Muscle of back (tissue), 11 donors: ENCODE measurements around the gene IGLL1. TPM values are rescaled to one million over a fixed set of nuclear protein-coding genes. Genes with fewer than 3 reads are reported as not detected.
"Not testable (repeated sequence)": the region's sequence is repeated elsewhere in the genome, so short reads cannot be mapped to it uniquely, and the experiment has no call there.

Experiments
- DNase-seq, 3 donors: peaks; one replicate each; pipeline versions ENCODE4 v3.0.0 to v3.0.0-alpha.2; 2013
- polyA plus RNA-seq, 10 donors: library from polyadenylated mRNA; unstranded; fragments of 120-200 nt; gene quantifications; one replicate each; pipeline ENCODE4 v1.2.1, GENCODE V29; 2013; ENCODE audit not compliant: insufficient read length in 10 of 10

The IGLL1 gene
- polyA plus RNA-seq, 10 donors = 0.23 to 0.95 (median 0.84) TPM; not detected in 1

- DNase-seq = no peak
Observed at GRCh38 chr22:23564276-23564675, 15.8 kb downstream of the IGLL1 start.

DNA sequence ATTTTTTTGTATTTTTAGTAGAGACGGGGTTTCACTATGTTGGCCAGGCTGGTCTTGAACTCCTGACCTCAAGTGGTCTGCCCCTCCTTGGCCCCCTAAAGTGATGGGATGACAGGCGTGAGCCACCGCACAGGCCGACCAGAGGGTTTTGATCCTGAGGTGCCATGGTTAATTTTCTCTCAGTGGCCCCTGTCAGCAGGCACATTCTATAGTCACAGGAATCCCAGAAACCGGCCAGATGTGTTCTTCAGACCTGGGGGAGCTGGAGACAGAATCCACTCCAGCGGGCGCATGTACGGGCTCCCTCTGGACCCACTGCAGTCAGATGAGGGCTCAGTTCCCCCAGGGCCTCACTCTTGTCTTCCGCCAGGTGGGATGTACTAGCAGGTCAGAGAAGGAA, 17.0 kb downstream of the IGLL1 start:
- no peak for DNase-seq

DNA sequence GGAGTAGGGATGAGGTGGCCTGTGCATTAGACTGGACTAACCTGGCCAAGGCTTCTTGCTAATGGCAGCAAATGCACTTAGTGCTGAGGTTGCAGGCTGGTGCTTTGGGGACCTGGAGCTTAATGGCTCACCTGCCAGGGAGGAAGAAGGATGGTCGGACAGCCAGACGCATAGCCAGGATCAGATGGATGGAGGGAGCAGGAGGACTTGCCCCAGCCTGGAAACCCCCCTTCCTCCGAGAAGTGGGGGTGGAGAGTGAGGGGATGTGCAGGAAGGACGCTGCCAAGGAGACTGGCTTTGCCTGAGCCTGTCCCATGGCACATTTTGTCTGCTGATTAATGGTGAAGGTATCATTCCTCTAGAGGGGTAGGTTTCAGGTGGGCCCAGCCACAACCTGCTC, 17.9 kb downstream of the IGLL1 start:
- no peak for DNase-seq

- DNase-seq = not testable (repeated sequence)
Observed at GRCh38 chr22:23561025-23561510, 19.0 kb downstream of the IGLL1 start.

DNA sequence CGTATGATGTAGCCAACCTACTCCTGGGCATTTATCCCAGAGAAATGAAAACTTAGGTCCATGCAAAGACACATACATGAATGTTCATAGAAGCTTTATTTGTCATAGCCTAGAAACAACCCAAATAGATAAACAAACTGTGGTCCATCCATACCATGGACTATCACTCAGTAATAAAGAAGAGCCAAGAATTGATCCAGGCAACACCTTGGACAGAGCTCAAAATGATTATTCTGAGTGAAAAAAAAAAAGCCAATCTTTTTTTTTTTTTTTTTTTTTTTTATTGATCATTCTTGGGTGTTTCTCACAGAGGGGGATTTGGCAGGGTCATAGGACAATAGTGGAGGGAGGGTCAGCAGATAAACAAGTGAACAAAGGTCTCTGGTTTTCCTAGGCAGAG, 19.9 kb downstream of the IGLL1 start:
- DNase-seq = not testable (repeated sequence)

DNA sequence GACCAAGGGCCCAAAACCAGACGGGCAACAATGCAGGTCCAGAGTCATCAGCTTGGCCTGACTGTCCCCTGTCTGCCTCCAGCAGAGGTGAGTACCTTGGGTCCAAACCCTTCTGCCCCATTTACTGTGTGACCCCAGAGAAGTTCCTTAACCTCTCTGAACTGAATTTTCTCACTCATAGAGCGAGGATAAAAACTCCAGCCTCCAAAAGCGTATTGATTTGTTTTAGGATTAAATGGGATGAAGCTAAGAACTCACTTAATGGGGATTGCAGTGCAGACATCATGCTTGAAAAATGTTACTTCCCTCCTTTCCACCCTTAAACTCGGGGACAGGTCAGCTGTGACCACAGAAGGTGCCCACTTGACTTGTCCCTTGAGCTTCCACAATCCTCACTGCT, 22.6 kb downstream of the IGLL1 start:
- DNase-seq = no peak

DNA sequence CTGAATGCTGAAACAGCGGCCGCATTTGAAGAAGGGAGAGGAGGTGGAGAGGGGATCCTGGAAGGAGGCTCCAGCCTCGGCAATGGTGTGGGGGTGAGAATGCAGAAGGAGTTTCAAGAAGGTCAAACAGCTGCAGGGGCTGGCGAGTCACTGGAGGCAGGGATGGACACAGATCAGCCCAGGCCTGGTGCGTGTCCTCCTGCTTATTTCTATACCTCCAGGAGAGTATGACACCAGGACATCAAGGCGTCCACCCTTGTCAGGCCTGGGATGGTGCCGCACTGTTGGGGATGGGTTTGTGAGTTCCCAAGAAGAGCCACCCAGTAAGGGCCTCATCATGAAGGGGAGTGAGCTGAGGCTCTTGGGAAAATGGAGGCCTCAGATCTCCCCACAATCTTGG, 23.1 kb downstream of the IGLL1 start:
- DNase-seq = no peak

GRCh38 chr22:23556026-23556620, 24.0 kb downstream of the IGLL1 start:
- no peak for DNase-seq

GRCh38 chr22:23555118-23555517, 25.0 kb downstream of the IGLL1 start:
- DNase-seq = no peak

DNA sequence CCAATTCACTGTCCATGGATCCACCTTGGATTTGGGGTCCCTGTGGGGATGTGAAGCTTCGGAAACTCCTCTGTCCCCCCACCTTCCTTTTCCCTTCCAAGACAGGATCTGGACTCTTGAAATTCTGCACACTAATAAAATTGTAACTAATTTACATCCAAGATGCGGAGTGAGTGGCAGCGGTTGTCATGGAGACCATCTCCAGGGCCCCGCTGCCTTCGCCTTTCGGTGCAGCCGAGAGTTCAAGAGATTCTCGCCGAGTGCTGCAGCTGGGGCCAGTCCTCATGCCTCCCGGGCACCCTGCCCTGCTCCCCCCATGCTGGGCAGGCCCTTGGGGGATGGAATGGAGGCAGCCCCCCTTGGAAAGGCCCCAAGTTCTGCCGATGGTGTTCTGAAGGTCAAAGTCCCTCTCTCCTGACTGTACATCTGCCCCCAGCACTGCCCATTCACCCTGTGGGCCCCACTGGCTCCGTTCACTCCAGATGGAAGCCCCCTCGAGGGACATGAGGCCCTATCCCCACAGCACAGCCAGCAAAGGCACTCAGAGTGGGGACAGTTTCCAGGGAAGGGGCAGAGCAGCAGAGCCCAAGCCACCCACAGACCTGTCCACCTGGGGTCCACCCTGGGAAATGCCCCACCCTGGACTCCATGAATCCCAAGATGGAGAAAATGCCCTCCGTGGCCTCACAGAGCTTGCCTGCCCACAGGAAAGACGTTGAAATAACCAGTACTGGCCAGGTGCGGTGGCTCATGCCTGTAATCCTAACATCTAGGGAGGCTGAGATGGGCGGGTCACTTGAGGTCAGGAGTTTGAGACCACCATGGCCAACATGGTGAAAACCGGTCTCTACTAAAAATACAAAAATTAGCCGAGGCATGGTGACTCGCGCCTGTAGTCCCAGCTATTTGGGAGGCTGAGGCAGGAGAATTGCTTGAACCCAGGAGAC, 25.9 kb downstream of the IGLL1 start:
- no peak for DNase-seq

- DNase-seq = no peak
Observed at GRCh38 chr22:23553438-23553837, 26.7 kb downstream of the IGLL1 start.

DNA sequence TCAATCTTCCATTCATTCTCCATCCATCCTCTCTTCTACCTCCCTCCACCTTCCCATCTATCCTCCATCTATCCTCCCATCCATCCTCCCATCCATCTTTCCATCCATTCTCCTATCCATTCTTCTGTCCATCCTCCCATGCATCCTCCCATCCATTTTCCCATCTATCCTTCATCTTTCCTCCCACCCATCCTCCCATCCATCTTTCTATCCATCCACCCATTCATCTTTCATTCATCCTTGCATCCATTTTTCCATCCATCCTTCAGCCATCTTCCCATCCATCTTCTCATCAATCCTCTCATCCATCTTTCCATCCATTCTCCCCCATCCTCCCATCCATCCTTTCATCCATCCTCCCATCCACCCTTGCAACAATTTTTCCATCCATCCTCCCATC, 27.5 kb downstream of the IGLL1 start:
- no peak for DNase-seq

- no peak for DNase-seq
Observed at GRCh38 chr22:23551385-23551784, 28.7 kb downstream of the IGLL1 start.

DNA sequence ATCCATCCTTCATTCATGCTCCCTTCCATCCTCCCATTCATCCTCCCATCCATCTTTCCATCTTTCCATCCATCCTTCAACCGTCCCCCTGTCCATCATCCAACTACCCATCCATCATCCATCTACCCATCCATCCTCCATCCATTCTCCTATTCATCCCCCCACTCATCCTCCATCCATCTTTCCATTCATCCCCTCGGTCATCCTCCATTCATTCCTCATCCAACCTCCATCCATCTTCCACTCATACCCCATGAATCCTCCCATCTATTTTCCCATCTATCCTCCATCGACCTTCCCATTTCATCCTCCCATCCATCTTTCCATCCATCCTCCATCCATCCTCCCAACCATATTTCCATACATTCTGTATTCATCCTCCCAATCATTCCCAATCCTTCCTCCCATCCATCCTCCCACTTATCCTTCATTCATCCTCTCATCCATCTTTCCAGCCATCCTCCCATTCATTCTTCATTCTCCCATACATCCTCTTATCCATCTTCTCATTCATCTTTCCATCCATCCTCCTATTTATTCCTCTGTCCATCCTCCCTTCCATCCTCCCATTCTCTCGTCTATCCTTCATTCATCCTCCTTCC, 29.9 kb downstream of the IGLL1 start:
- DNase-seq = no peak

DNA sequence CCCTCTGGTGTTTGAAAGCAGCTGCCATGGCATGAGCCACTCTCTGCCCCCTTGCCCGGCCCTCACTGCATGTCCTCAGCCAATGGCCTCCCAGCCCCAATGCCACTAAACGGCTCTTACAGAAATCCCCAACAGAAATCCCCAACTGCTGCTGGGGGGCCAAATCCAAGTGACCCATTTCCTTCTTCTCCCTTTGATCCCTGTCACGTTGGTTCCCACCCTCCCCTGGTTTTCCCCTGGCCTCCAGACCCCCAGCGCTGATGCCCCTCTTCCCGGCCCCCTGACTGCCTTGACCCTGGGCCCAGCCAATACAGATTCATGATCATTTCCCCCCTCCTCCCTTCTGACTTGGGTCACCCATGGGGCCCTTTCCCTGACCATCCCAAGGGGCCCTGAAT, 30.9 kb downstream of the IGLL1 start:
- DNase-seq = no peak

DNA sequence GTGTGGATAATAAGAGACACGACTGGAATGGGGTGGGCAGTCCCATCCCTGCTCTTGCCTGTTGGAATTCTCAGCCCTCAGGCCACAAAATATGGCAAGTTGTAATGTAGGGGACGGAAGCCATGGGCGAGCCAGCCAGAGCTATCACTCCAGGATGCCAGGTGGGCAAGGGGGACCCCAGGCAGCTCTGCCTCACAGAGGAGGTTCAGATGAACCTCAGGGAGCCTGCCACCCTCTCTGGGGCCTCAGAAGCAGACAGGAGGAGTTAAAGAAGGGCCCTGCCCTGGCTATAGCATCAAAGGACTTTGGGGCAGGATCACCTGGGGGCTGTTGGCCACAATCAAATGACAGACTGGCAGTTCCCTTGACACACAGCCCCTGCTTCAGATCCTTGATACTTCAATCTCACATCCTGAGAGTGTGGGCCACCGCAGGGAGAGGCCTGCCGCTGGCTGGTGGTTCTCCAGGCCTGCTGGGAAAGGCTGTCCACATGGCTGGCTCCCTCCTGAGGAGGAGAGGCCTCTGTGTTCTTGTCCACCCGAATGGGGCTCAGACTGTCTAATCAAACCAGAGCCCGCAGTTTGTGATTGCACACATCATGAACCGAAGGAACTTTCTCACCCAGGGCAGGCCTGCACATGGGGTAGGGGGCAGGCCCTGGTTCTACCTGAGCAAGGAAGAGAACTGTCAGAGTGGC, 31.4 kb downstream of the IGLL1 start:
- DNase-seq = no peak

DNA sequence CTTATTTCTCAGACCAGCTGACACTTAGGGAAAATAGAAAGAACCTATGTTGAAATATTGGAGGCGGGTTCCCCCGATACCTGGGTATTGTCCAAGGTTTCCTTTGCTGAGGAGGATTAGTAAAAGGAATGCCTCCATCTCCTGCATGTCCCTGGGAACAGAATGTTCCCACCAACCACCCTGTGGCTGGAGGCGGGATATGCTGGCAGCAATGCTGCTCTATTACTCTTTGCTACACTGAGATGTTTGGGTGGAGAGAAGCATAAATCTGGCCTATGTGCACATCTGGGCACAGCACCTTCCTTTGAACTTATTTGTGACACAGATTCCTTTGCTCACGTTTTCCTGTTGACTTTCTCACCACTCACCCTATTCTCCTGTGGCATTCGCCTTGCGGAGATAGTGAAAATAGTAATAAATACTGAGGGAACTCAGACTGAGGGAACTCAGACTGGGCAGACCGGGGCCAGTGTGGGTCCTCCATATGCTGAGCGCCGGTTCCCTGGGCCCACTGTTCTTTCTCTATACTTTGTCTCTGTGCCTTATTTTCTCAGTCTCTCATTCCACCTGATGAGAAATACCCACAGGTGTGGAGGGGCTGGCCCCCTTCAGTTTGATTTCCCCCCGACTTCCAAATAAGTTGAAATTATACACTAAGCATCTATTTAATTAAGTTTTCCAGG, 32.1 kb downstream of the IGLL1 start:
- no peak for DNase-seq

GRCh38 chr22:23547382-23547781, 32.7 kb downstream of the IGLL1 start:
- DNase-seq = not testable (repeated sequence)

DNA sequence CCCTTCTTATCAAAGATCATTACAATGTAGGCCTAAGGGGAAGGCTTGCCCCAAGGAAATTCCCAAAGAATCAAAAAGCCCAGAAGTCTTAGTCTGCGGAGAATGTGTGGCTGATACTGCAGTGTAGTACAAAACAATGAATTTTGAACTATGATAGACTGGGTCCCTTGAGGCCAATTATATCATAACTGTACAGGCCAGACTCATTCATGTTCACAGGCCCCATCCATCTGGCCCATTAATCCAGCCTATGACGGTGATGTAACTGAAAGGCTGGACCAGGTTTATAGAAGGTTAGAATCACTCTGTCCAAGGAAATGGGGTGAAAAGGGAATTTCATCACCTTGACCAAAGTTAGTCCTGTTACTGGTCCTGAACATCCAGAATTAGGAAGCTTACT, 35.2 kb downstream of the IGLL1 start:
- no peak for DNase-seq

GRCh38 chr22:23543506-23544000, 36.5 kb downstream of the IGLL1 start:
- not testable (repeated sequence) for DNase-seq

DNA sequence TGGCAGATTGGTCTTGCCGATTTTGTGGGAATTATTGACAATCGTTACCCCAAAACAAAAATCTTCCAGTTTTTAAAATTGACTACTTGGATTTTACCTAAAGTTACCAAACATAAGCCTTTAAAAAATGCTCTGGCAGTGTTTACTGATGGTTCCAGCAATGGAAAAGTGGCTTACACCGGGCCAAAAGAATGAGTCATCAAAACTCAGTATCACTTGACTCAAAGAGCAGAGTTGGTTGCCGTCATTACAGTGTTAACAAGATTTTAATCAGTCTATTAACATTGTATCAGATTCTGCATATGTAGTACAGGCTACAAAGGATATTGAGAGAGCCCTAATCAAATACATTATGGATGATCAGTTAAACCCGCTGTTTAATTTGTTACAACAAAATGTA, 37.2 kb downstream of the IGLL1 start:
- DNase-seq = no peak
